ENCODE results near the gene PPP1R3C.

Gene PPP1R3C

GRCh38 chr10:91632671-91633550 is at the start of gene PPP1R3C:
PPP1R3C (minus strand) TSS chr10:91633071; CDS start chr10:91632969, 102 bp downstream.
- peak; percentile 96 for DNase-seq (ENCODE audit: low spot score)
- Histone ChIP-seq H3K4me3 (peak within 1 kb of the TSS; percentile 79), H3K27ac (peak within 1 kb of the TSS; percentile 66 to 83)
- no peak for TF ChIP-seq CTCF (IDR thresholded peaks at IDR 0.05)

GRCh38 chr10:91681361-91682276 is 48.7 kb upstream of the PPP1R3C start:
- no peak overlapping the region for H3K4me3 ChIP-seq
- no peak for TF ChIP-seq CTCF (IDR thresholded peaks at IDR 0.05)
- H3K27ac ChIP-seq, result no peak overlapping the region
- no peak for DNase-seq (ENCODE audit: low spot score)

- Histone ChIP-seq H3K27ac (no peak overlapping the region), H3K4me3 (no peak overlapping the region)
- DNase-seq (ENCODE audit: low spot score), result no peak
- TF ChIP-seq CTCF (IDR thresholded peaks at IDR 0.05), result no peak
These were observed 47.6 kb upstream of the PPP1R3C start for GRCh38 chr10:91680487-91680886.

GRCh38 chr10:91679296-91679695 is 46.4 kb upstream of the PPP1R3C start:
- Histone ChIP-seq H3K27ac (no peak overlapping the region), H3K4me3 (no peak overlapping the region)
- no peak for DNase-seq (ENCODE audit: low spot score)
- no peak for TF ChIP-seq CTCF (IDR thresholded peaks at IDR 0.05)

- no peak overlapping the region for H3K4me3 ChIP-seq
- DNase-seq (ENCODE audit: low spot score), result no peak
- no peak overlapping the region for H3K27ac ChIP-seq
- TF ChIP-seq CTCF (IDR thresholded peaks at IDR 0.05), result no peak
These were observed 45.0 kb upstream of the PPP1R3C start for GRCh38 chr10:91677911-91678310.

- TF ChIP-seq CTCF (IDR thresholded peaks at IDR 0.05), result no peak
- Histone ChIP-seq H3K27ac (no peak overlapping the region), H3K4me3 (no peak overlapping the region)
- no peak for DNase-seq (ENCODE audit: low spot score)
These were observed 39.2 kb upstream of the PPP1R3C start for GRCh38 chr10:91672021-91672608.

Measured in coronary artery (tissue), 2 donors.